Measurements from ENCODE around the gene PPHLN1.
A peak's percentile ranks its signal among the peaks of the same experiment; 100 is the strongest.
"Not testable (repeated sequence)": the region's sequence is repeated elsewhere in the genome, so short reads cannot be mapped to it uniquely, and the experiment has no call there.

The PPHLN1 gene

DNA sequence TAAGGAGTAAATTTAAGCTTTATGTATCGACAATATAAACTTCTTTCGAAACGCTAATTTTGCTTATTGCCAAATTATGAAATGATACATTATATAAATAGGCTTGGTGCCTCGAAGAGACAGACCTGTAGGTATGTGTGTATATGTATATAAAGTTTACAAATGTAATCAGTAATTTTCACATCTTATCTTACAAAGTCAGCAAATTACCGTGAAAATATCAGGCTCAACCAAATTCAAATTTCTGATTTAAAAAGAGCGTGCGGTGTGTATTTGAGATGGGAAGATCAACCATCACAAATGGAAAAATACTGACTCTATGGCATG is 678 bp upstream of the PPHLN1 start:
- no peak for DNase-seq

DNA sequence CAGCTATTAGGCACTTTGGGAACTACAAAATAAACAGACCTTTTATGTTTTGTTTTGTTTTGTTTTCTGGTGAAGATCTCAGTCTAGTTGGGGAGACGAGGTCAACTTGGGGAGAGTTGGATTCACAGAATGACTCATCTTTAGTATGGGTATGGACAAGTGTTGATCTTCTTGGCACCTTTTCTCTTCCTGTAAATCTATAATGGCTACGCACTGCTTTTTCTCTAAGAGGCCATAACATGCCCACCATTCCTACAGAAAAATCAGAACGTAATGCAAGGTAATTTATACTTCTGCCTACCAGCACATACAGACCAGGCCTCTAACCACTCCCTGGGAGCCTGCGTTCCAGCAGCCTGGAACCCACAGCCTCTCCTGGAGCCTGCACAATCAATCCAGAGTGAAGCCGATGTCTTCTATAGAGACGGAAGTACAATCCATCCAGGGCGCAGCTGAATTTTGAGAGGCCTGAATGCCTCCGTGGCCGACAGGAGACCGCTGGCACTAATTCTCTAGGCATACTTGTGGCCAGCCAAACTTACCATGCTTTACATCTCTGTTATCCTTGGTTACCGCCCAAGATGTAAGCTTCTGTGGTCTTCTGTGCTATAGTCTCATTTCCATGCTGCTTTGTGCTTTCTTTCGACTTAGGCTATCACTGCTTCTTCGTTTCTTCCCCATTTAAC is 717 bp downstream of the PPHLN1 start:
- peak; percentile 31 for DNase-seq

DNA sequence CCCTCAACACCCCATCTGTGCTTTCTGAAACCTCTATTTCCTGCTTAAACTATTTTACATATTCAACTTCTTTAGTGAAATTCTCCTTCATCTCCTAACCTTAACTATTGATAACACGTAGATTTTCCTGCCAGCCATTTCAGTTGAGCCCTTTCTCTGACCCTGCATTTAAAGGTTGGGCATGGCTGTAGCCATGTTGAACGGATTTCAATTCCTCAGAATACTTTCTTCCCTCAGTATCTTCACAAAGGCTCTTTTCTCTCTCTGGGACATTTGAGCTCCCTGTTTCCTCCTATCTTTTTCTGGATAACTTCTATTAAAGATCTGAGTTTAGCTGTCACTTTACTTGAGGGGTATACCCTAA is 1.2 kb downstream of the PPHLN1 start:
- no peak for DNase-seq

DNA sequence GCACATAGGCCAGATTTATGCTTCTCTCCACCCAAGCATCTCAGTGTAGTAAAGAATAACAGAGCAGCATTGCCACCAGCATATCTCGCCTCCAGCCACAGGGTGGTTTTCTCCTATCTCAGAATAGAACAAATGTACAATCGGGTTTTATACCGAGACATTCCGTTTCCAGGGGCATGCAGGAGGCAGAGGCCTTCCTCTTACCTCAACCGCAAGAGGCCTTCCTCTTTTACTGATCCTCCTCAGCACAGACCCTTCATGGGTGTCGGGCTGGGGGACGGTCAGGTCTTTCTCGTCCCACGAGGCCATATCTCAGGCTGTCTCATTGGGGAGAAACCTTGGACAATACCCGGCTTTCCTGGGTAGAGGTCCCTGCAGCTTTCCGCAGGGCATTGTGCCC is 4.1 kb downstream of the PPHLN1 start:
- not testable (repeated sequence) for DNase-seq

DNA sequence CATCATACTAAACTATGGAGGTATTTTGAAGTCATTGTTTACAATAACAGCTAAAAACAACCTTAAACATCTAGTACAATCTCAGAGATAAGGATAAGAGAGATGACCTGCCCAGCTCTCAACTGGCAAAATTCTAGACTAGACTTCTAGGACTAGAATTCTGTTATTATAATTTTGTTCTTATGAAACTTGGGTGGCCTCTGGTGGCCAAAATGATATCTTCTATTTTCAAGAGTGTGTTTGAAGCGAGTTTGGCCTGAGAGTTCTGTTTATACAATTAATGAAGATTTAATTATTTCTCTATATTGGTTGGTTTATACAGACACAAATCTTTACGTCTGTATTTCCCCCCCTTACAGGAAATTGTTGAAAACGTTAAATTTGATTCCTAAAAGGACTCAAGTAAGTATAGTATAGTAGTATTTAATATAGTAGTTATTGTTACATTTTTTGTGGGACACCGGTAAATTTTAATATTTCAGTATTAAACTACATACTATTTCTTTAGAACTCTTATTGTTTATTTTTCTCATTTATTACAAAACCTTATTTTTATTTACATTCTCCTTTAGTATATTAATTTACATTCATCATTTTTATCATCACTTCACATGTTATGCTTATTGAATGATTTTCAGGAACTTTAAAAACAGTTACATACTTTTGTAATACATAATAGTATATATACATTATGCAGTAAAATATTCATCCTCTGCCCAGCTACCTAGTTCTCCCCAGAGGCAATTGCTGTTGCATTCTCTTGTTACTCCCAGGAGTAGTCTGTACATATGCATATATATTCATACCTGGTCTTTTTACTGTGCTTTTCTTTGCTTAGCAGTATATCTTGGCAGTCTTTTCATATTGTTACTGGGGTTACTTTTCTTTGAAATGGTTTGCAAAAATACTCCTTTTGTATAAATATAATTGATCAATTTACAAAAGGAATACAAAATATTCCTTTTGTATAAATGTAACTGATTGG is 6.6 kb downstream of the PPHLN1 start:
- peak; percentile 42 for DNase-seq

DNA sequence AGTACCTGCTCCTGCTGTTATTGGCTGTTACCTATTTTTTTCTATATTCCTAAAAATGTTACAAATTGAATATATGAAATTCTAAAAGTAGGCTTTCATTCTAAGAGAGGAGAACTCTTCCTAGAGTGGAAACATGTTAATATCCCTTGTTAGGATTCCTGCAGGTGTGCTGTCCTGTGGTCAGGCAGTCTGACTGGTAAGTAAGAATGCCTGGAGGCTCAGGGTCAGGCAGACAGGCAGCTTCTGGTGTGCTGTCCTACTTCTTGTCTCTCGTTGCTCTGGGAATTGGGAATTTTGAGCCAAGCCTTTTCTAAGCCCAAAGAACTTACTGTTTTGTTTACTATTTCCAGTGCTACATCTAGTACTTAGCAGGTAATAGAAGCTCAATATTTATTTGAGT is 10.3 kb downstream of the PPHLN1 start:
- no peak for DNase-seq

DNA sequence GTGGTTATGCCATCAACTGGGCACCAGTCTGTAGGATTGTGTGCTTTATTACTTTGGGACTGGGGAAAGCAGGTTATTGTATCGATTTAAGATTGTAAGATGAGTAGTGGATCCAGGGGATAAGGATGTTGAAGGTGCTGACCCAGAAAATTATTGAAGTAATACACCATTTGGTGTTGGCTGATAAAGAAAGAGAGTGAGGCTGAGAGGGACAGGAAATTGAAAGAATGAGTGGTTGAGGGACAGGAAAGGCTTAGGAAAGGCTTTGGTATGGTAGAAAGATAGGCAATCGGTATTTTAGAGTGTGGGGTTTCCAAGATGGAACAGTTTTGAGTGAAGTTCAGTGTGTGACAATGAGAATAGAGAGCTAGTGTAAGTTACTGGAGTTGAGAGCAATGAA is 12.3 kb downstream of the PPHLN1 start:
- DNase-seq = no peak

DNA sequence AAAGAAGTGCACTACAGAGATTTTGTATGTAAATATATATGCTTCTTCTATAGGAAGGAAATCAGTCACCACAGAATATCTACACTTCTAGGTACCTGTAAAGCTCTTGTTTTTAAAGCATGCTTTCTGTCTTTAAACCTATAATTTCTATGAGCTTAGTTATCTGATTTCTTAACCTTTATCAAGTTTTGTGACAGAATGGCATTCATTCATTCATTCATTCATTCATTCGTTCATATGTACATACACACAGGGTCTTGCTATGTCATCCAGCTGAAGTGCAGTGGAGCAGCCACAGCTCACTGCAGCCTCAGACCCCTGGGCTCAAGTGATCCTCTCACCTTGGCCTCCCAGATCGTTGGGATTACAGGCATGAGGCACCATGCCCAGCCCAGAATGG is 16.1 kb downstream of the PPHLN1 start:
- DNase-seq = no peak

DNA sequence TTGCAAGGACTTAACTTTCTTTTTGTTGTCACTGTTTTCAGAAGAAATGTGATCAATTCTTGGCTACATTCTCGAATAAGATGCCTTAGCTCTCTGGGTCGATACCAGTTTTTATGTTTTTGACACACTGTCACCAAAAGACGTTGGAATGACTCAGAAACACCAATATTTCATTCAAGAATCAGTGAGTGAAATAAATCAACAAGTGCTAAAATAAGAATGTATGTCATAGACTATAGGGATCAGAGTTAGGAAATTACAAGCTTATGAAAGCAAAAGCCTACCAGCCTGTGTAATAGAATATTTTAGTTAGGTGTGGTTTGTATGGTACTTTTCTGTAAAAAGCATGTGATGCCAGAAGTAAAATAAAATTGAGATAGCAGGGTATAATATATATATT is 17.8 kb downstream of the PPHLN1 start:
- DNase-seq = no peak

DNA sequence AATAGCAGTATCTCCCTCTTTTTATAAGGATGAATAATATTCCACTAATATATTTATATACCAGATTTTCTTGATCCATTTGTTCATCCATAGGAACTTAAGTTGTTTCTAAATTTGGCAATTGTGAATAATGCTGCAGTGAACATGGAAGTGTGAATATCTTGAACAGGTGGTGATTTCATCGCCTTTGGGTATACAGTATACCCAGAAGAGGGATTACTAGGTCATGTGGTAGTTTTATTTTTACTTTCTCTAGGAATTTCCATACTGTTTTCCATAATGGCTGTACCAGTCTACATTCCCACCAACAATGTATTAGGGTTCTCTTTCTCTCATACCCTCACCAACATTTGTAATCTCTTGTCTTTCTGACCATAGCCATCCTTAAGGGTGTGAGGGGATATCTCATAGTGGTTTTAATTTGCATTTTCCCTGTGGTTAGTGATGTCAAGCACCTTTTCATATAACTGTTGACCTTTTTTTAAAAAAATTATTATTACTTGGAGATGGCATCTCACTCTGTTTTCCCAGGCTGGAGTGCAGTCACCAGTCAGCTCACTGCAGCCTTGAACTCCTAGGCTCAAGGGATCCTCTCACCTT is 20.5 kb downstream of the PPHLN1 start:
- no peak for DNase-seq

DNA sequence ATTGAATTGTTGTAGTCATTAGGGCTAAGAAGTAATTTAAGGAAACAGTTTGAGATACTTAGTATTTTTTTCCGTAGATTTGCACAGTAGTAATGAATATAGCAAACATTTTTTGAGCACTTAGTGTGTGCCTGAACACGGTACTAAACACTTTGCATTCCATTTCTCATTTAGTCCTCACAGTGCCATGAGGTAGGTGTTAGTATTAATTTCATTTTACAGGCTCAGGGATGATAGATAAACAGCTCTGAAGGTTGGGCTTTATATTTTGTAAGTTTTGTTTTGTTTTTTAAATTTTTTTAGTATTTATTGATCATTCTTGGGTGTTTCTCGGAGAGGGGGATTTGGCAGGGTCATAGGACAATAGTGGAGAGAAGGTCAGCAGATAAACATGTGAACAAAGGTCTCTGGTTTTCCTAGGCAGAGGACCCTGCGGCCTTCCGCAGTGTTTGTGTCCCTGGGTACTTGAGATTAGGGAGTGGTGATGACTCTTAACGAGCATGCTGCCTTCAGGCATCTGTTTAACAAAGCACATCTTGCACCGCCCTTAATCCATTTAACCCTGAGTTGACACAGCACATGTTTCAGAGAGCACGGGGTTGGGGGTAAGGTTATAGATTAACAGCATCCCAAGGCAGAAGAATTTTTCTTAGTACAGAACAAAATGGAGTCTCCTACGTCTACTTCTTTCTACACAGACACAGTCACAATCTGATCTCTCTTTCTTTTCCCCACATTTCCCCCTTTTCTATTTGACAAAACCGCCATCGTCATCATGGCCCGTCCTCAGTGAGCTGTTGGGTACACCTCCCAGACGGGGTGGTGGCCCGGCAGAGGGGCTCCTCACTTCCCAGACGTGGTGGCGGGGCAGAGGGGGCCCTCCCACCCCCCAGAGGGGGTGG is 23.4 kb downstream of the PPHLN1 start:
- DNase-seq = not testable (repeated sequence)

DNA sequence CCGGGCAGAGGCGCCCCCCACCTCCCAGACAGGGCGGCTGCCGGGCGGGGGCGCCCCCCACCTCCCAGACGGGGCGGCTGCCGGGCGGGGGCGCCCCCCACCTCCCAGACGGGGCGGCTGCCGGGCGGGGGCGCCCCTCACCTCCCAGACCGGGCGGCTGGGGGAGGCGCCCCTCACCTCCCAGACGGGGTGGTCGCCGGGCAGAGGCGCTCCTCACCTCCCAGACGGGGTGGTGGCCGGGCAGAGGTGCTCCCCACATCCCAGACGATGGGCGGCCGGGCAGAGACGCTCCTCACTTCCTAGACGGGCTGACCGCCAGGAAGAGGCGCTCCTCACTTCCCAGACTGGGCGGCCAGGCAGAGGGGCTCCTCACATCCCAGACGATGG is 24.0 kb downstream of the PPHLN1 start:
- DNase-seq = not testable (repeated sequence)

DNA sequence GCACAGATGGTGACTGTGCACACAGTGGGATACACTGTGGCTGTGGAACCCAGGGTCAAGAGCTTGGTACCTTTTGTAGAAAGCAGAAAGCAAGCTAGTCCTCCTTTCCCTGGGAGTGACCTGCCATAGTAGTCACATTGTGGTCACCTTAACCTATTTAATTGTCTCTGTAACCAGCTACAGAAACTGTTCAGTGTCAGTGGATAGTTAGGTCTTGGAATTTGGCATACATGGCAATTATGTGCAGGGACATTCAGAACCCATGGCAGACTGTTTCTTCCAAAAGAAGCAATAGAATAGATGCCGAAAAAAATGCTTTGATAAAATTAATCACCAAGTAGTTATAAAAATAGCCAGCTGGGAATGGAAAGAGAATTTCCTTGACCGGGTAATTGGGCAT is 30.4 kb downstream of the PPHLN1 start:
- no peak for DNase-seq

DNA sequence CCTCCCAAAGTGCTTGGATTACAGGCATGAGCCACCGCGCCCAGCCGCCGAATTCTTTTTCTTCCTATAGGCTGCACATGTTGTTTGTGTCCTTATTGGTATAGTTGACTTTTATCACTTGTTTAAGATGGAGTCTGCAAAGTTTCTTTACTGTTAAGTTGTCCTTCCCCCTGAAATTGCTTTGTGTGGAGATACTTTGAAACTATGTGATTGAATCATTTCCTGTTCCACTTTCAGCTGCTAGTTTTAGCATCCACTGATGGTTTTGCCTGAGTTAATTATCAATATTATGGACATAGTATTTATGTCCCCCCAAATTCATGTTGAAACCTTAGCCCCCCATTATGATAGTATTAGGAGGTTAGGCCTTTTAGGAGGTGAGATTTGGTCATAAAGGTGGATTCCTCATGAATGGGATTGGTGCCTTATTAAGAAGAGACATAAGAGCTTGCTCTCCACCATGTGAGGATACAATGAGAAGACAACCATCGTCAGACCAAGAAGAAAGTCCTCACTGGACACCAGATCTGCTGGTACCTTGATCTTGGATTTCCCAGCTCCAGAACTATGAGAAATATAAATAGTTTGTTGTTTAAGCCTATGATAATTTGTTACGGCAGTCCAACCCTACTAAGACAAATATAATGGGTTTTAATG is 34.9 kb downstream of the PPHLN1 start:
- DNase-seq = peak; percentile 46

DNA sequence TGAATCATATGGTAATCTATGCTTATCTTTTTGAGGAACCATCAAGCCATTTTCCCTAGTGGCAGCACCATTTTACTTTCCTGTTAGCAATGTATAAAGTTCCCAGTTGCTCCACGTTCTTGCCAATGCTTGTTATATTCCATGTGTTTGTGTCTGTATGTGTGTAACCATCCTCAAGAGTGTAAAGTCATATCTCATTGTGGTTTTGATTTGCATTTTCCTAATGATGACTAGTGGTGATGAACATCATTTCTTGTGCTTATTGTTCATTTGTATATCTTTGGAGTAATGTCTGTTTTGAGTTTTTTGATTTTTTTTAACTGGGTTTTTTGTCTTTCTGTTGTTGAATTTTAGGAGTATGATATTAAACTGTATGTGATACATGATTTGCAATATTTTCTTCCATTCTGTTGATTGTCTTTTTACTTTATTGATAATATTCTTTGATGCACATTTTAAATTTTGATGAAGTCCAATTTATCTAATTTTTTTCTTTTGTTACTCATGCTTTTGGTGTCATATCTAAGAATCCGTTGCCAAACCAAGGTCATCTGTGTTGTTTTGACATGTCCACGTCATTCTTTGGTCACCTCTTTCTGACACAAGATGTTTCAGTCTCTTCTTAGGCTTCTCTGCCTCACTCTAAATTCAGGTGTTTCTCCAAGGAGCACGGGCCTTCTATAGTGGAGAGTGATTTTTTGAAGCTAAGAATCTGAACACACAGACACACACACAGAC is 36.1 kb downstream of the PPHLN1 start:
- no peak for DNase-seq

DNA sequence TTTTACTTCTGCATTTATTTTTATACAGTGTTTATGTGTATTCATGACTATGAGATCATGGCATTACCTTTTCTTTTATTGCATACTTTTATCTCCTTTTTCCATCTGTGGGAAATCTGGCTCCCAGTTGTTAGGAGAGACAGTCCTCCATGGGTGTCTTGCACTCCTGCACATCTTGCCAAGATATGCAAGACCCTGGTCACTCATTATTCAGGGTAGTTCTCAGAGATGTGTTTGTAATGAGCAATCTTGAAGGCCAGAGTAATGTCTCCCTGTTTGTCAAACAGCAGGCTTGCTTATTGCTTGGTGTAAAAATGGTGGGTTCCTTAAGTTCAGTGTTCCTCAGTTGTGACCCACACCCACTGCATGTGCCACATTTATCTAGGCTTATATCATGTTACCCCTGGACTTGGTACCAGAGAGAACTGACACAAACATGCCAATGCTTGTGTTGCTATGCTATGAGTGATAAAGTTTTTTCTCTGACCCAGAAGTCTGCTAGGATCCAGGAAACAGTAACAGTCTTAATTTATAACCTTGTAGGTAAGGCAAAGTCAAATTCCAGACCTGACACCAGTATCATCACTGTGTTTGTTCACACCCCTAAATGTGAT is 36.8 kb downstream of the PPHLN1 start:
- no peak for DNase-seq

DNA sequence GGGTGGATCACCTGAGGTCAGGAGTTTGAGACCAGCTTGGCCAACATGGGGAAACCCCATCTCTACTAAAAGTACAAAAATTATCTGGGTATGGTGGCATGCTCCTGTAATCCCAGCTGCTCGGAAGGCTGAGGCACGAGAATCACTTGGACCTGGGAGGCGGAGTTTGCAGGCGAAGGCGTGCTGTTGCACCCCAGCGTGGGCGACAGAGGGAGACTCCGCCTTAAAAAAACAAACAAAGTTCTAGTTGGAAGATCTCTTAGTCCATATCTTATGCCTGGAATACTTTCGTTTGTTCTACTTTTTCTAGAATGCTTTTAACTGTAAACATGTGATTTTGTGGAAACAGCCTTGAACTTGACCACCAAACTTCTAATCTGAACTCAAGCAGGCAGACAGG is 38.7 kb downstream of the PPHLN1 start:
- no peak for DNase-seq

DNA sequence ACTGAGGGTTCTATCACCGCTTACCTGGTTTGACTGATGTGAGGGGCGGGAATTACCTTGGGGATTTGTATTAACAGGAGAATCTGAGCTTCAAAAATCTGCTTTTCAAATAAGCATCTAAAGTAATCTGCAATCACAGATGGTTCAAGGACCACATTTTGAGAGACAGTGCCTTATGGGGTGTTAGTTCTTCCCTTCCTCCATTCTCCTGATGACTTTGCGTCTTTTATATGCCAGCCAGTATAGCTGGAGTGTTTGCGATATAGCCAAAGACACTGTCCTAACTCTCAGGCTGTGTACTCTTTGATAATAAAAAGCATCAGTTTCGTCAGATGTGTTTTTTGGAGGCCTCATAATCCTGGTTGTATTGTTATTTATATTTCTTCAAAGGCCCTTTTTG is 39.5 kb downstream of the PPHLN1 start:
- no peak for DNase-seq

DNA sequence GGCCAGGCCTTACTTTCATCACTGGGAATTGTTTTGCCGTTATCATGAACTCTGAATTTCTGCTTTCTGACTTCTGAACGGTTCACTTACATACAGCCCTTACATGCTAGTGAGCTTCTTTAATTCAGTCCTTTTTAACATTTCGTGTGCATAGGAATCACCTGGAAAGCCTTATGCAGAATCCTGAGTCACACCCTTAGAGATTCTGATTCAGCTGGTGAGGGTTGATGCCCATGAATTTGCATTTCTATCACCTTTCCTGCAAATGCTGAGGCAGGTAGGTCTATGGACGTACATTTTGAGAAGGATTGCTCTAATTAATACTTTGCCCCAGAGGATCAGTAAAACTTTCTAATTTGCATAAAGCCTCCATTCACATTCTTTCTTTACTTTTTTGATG is 44.0 kb downstream of the PPHLN1 start:
- no peak for DNase-seq

DNA sequence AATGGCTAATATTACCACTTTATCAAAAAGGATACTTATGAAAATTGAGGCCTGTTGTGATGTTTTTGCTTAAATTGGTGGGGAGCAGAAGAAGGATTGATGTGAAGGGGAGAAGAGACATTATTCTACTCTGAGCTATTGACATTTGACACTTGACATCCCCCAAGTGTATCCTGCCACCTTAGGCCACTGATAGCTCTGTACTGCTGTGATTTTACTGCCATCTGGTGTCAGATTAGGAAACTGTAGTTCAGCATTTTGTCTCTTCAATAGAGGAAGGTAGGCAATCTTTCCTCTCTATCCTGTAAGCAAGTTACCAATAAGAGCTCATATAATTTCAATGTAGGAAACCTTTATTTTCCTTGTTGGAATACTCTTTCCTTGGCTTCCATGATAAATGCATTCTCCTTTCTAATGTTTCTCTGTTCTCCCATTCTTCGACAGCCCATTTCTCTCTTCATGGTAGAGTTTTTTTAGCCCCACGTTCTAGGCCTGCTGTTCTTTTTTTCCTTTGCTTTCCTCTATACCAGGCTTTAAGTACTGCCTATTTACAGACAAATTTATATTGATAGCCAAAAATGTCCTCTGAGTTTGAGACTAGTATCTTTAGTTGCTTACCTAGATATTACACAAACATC is 46.3 kb downstream of the PPHLN1 start:
- peak; percentile 72 for DNase-seq

DNA sequence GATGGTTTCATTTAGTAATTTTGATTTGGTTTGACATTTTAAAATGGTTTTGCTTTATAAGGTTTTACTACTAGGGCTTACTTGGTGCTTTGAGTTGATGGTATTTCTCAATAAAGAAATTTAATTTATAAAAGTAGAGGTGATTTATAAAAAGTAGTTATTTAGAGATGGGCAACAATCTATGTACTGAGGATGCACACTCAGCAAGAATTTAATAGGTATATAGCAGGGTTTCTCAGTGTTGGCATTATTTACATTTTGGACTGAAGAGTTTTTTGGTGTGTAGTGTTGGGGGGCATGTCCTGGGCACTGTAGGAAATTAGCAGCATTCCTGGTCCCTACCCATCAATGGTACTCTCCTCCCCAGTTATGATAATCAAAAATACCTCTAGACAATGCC is 47.7 kb downstream of the PPHLN1 start:
- no peak for DNase-seq

Data from activated CD4-positive, alpha-beta T cell treated with anti-CD3 and anti-CD28 coated beads, Interleukin-2, Interleukin-6, amounts not matched to agents 100 ng/mL and 50 ng/mL, durations not matched to agents 16 hours and 8 hours (primary cell).